ENCODE results near the gene MAPK8IP3.
"Not testable (repeated sequence)": the region's sequence is repeated elsewhere in the genome, so short reads cannot be mapped to it uniquely, and the experiment has no call there.

DNA sequence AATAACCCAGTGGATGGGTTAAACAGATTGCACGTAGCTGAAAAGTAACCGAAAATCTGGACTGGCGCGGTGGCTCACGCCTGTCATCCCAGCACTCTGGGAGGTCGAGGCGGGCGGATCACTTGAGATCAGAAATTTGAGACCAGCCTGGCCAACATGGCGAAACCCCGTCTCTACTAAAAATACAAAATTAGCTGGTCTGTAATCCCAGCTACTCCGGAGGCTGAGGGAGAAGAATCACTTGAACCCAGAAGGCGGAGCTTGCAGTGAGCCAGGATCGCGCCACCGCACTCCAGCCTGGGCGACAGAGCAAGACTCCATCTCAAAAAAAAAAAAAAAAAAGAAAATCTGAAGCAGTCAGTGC, 689 bp upstream of the MAPK8IP3 start:
- TF ChIP-seq, protein P1, sequence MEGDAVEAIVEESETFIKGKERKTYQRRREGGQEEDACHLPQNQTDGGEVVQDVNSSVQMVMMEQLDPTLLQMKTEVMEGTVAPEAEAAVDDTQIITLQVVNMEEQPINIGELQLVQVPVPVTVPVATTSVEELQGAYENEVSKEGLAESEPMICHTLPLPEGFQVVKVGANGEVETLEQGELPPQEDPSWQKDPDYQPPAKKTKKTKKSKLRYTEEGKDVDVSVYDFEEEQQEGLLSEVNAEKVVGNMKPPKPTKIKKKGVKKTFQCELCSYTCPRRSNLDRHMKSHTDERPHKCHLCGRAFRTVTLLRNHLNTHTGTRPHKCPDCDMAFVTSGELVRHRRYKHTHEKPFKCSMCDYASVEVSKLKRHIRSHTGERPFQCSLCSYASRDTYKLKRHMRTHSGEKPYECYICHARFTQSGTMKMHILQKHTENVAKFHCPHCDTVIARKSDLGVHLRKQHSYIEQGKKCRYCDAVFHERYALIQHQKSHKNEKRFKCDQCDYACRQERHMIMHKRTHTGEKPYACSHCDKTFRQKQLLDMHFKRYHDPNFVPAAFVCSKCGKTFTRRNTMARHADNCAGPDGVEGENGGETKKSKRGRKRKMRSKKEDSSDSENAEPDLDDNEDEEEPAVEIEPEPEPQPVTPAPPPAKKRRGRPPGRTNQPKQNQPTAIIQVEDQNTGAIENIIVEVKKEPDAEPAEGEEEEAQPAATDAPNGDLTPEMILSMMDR (IDR thresholded peaks at IDR 0.05; ENCODE audit: low read depth, low read length), result not testable (repeated sequence)
- not testable (repeated sequence) for TF ChIP-seq EZH2phosphoT487 (IDR thresholded peaks at IDR 0.05; ENCODE audit: low read depth)
